ENCODE measurements around the gene UBE2Q1.

The UBE2Q1 gene

DNA sequence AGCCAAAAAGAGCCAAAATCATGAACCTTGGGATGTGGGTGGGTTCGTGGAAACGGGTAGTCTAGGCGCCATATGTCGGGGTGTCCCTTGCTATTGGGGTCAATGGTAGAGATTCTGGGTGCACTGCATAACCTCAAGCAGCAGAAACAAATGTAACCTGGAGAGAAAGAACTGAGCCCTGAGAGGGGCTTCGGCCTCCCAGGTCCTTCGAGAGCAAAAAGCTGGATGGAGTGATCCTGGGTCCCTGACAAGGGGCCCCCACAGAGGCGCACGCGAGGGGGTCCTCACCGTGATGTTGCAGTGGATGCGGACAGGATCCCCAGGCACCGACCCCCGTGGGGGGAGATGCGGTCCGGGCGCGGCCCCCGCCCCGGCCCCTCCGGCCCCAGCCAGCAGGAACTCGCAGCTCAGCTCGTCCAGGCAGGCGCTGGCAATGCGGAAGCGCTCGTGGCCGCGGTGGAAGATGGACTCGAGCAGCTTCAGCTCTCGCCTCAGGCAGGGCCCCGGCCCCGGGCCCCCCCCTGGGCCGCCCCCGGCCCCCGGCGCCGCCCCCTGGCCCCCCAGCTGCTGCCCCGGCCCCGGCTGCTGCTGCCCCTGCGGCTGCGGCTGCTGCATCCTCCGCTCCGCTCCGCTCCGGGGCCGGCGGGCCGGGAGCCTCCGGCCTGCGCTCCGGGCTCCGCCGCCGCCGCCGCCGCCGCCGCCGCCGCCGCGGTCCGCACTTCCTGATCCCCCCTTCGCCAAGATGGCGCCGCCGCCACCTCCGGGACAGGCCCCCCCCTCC lies at the start of gene UBE2Q1:
Gene UBE2Q1, minus strand, starts transcription at position 724 of the 781 bp plus-strand sequence. Its CDS starts 109 bp downstream, at position 615.
- DNase-seq: peak in 1 of 2 experiments; percentile 18

DNA sequence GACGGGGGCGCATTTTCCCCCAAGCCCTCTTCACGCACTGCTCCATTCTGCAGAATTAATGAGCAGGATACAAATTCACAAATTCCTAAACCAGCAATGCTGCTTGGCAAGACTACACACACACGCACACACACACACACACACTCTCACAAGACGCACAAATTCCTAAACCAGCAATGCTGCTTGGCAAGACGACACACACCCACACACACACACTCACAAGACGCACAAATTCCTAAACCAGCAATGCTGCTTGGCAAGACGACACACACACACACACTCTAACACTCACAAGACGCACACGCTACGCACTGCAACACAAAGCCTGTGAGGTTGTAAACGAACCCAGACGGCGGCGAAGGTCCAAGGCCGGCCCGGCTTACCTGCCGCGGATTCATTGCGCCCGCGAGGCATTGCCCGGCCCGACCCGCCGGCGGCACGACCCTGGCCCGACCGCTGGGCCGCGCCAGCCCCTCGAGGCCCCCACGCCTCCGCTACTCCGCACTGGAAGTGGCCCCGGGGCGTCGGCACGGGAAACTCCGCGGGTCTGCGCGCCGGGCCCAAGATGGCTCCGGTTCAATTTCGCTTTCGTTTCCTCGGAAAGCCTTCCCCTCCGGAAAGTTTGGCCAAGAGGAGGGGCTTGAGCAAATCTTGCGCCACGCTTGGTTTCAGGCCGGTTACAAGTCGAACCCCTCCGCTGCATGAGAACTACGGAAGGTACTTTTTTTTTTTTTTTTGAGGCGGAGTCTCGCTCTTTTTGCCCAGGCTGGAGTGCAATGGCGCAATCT lies 49.3 kb upstream of the UBE2Q1 start, which contains the start of gene ADAR:
Gene ADAR, minus strand, starts transcription at position 578 of the 788 bp plus-strand sequence. Its CDS starts 180 bp downstream, at position 398.
- DNase-seq: peak; percentile 87 to 91

DNA sequence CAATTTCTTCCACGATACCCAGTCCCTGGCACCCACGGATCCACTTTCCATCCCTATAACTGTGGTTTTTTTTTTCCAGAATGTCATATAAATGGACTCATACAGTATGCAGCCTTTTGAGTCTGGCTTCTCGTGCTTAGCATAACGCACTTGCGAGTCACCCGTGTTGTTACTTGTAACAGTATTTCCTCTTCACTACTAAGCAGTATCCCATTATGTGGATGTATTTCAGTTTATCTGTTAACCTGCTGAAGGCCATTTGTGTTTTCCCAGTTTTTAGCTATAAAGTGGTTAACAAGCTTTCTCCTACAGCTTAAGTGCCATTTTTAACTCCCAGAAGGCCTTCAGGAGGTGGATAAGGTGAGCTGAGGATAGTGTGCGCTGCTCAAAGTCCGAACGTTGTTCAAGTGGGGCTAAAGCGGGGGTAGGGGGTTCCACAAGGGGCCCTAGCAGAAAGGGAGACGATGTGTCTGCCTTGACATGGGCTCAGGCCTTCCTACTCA lies 48.7 kb upstream of the UBE2Q1 start:
- DNase-seq: no peak

GRCh38 chr1:154605534-154605933 lies 47.1 kb upstream of the UBE2Q1 start:
- DNase-seq: no peak

GRCh38 chr1:154603317-154603716 lies 44.9 kb upstream of the UBE2Q1 start:
- DNase-seq: no peak

GRCh38 chr1:154599658-154600057 lies 41.2 kb upstream of the UBE2Q1 start:
- no peak for DNase-seq

DNA sequence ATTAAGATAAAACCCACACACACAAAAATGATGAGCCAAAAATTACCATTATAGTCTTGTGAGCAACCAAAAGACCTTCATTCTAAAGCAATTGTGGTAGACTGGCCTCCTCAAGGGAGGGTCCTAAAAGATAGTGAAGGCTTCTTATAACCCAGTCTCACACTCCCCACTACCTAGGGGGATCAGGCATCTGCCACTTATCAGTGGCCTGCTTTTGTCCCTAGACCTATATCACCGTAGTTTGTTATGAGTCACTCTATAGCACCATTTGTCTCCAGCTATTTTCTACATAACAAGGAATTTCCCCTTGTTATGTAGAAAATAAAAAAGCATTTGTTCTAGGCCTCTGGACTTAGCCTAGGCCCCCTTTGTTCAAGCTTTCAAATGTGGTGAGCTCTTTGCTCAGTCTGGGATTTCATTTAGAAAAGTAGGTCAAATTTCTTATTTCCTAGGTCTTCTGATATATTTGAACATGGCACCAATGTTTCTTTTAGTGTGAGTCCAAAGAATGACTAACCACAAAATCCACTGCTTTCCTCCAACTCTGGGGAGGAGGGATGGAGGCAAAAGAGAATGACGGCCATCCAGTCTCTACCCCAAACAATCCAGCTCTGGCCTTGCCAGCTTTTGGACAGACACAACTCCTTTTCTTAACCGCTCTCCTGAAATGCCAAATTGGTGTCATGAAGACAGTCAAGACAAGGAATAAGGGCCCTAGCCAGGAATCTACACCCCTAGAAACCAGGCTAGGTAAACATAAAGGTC lies 40.6 kb upstream of the UBE2Q1 start:
- DNase-seq: no peak

GRCh38 chr1:154595621-154596020 lies 37.2 kb upstream of the UBE2Q1 start:
- DNase-seq: no peak

- no peak for DNase-seq
Measured at GRCh38 chr1:154594811-154595210, 36.3 kb upstream of the UBE2Q1 start.

DNA sequence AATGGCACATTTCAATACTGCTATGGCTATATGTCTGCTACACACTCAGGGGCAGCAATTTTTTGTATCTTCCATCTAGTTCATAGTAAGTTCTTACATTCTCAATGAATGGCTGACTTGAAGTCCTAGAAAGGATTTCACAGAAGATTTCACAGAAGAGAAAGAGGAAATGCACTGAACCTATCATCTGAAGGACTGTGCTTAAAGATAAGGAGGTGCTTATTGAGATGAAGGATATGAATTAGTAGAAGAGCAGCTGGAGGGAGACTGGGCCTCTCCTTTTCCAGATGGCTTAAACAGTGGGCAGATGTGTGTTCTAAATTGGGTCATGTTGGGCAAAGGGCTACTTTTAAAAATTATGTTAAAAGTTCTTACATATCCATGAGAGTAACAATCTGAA lies 34.9 kb upstream of the UBE2Q1 start:
- DNase-seq: no peak

DNA sequence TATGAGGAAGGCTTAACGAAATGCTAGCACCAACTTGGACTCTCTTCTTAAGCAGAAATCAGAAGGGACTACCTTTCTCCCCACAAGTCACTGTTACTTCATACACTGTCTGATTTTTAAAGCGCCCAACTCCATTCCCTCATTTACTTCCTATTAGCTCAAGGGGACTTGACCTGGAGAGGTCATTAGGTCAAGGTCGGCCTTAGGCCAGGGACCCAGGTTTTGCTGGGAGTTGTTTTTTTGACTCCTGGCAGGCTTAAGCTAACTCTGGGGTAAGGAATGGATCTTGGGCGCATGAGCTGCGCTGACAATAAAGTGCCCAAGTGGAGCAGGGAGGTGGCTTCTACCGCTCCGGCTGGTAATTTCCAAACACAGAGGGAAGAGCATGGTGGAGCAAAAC lies 32.7 kb upstream of the UBE2Q1 start:
- DNase-seq: no peak

DNA sequence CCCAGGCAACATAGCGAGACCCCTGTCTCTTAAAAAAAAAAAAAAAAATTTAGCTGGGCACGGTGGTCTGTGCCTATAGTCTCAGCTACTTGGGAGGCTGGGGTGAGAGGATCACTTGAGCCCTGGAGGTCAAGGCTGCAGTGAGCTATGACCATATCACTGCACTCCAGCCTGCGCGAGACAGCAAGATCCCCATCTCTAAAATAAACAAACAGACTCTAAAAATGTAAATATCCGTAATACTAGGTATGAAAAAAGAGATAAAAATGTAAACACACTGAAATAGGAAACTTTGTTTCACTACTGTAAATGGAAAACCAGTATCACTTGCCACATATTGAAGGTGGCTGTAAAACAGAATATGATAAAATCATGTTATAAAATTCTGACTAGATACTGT lies 32.3 kb upstream of the UBE2Q1 start:
- DNase-seq: no peak

DNA sequence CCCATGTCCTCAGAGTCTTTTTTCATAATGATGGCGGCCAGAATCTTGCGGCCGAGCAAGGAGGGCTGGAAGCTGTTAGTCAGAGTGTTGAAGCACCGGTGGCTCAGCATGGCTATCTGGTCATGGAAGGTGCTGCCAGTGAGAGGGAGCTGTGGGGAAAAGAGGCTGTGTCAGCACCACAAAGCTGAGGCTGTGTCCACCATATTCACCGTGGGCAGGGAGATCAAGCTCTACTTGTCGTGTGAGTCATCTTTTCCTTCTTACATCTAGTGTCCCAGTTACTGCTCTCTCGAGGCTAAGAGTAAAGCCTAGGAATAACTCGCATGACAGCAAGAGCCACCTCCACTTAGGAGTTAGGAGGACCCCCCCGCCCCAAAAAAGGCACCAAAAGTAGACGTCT lies 31.3 kb upstream of the UBE2Q1 start:
- DNase-seq: no peak

- no peak for DNase-seq
Measured at GRCh38 chr1:154586641-154587040, 28.2 kb upstream of the UBE2Q1 start.

DNA sequence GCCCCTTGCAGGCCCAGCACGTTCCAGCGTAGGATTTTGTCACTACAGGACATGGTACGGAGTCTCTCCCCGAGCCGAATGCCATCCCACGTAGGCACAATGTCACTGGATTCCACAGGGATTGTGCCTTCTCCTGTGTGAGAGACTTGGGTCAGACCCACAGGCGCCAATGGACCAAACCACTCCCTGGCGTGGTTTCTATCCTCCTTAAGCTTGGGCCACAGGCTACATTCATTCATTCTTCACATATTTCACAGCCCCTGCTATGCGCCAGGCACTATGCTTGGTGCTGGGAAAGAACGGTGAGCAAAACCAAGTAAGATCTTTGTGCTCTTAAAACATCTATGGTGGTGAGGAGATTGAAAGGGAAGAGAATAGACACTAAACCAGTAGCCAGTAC lies 27.8 kb upstream of the UBE2Q1 start:
- no peak for DNase-seq

- DNase-seq: no peak
Measured at GRCh38 chr1:154584267-154584994, 26.0 kb upstream of the UBE2Q1 start.

- DNase-seq: no peak
Measured at GRCh38 chr1:154583773-154584172, 25.3 kb upstream of the UBE2Q1 start.

- no peak for DNase-seq
Measured at GRCh38 chr1:154582885-154583284, 24.4 kb upstream of the UBE2Q1 start.

- no peak for DNase-seq
Measured at GRCh38 chr1:154581766-154582165, 23.3 kb upstream of the UBE2Q1 start.

GRCh38 chr1:154579374-154579773 lies 20.9 kb upstream of the UBE2Q1 start:
- no peak for DNase-seq

DNA sequence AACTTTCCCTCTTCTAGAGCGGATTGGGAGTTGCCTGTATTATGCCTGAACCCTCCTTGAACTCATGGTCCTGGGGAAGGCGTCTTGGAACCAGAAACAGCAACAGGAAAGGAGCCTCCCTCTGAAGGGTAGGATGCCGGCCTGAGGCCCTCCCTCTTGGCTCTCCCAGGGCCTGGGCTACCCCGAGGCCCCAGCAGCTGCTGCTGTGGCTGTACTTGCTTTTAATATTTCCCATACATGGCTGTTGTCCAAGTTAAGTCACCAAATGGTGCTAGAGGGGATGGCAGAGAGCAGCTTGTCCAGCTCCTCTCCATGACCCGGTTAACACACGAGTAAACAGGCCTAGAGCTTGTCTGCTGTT lies 19.6 kb upstream of the UBE2Q1 start:
- DNase-seq: no peak

DNA sequence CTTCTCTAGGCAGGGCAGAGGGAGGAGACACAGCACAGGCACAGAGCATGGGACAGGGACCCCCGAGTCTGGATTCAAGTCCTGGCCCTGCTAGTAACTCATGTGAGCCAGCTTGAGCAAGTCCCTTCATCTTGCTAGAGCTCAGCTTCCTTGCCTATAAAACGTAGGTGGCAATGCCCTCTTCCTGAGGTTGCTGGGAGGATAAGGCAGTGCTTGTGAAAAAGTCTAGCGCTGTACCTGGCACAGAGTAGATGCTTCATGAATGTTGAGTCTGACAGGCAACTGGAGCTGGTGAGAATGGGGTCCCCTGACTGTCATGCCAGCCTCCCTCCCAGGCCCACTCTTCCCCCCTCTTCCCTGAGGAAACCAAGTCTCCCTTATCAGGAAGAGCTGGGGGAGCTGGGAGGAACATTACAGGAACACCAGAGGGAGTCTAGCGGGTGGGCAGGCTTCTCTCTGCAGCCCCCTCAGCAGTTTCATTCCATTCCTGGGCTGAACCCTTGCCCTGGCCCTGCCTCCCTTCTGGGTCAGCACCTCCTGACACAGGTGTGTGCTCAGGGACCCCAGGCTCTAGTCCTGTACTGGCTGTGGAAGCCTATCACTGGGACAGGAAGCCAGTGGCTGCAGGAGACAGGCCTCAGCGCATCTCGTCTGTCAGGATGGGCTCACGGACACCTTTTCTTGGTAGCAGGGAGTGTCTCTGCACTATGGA lies 19.0 kb upstream of the UBE2Q1 start:
- DNase-seq: no peak
